ENCODE results near the gene AZU1. TPM values are rescaled to one million over a fixed set of nuclear protein-coding genes. Genes with fewer than 3 reads are reported as not detected.

The AZU1 gene
- total RNA-seq, 2 donors from 2014 or later: 0.26 TPM; not detected in 1

DNA sequence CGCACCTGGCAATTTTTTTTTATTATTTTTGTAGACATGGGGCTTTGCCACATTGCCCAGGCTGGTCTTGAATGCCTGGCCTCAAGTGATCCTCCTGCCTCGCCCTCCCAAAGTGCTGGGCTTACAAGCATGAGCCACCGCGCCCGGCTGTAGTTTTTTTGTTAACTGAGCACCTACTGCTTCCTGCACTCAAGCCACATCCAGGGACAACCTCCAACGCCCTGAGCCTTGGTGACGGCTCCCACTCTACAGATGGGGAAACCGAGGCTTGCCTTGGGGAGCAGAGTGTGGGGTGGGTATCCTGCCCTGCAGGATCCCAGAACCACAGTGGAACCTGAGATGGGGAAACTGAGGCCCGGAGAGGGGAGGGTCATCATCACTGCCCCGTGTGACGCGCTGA is 27.5 kb downstream of the AZU1 start:
- DNase-seq: no peak
- Histone ChIP-seq H3K36me3 (replicated peaks in 1 of 2; ENCODE audit: insufficient read depth in 1 of 2, low read depth in 2 of 2) (no peaks in the 10 kb centered on the region), H3K9me3 (no peaks in the 10 kb centered on the region), H3K4me3 (no peak overlapping the region), H3K27me3 (no peaks in the 10 kb centered on the region), H3K27ac (no peak overlapping the region), H3K4me1 (peaks cover 12% of the 10 kb centered on the region)
- ATAC-seq: no peak
- intact Hi-C loops (cut with DNase I): no loop called here
- TF ChIP-seq POLR2A (IDR thresholded peaks at IDR 0.05): no peak
- TF ChIP-seq, protein P1, sequence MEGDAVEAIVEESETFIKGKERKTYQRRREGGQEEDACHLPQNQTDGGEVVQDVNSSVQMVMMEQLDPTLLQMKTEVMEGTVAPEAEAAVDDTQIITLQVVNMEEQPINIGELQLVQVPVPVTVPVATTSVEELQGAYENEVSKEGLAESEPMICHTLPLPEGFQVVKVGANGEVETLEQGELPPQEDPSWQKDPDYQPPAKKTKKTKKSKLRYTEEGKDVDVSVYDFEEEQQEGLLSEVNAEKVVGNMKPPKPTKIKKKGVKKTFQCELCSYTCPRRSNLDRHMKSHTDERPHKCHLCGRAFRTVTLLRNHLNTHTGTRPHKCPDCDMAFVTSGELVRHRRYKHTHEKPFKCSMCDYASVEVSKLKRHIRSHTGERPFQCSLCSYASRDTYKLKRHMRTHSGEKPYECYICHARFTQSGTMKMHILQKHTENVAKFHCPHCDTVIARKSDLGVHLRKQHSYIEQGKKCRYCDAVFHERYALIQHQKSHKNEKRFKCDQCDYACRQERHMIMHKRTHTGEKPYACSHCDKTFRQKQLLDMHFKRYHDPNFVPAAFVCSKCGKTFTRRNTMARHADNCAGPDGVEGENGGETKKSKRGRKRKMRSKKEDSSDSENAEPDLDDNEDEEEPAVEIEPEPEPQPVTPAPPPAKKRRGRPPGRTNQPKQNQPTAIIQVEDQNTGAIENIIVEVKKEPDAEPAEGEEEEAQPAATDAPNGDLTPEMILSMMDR (IDR thresholded peaks at IDR 0.05): no peak
- WGBS, 2 donors: 66 to 76% methylated on average over 12 of the region's 12 CpGs

DNA sequence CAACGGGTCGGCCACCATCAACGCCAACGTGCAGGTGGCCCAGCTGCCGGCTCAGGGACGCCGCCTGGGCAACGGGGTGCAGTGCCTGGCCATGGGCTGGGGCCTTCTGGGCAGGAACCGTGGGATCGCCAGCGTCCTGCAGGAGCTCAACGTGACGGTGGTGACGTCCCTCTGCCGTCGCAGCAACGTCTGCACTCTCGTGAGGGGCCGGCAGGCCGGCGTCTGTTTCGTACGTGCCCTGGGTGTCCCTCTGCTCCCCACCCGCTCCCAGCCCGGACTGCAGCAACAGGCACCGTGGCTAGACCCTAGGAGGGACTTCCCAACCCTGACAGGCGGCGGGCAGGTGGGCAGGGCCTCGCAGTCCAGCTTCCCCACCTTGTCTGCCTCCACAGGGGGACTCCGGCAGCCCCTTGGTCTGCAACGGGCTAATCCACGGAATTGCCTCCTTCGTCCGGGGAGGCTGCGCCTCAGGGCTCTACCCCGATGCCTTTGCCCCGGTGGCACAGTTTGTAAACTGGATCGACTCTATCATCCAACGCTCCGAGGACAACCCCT is 28.0 kb downstream of the AZU1 start:
- Histone ChIP-seq H3K9me3 (no peaks in the 10 kb centered on the region), H3K36me3 (replicated peaks in 1 of 2; ENCODE audit: insufficient read depth in 1 of 2, low read depth in 2 of 2) (no peaks in the 10 kb centered on the region), H3K4me1 (peaks cover 11% of the 10 kb centered on the region), H3K27me3 (no peaks in the 10 kb centered on the region), H3K4me3 (no peak overlapping the region), H3K27ac (no peak overlapping the region)
- ATAC-seq (no peak), DNase-seq (no peak)
- WGBS, 2 donors: 63 to 84% methylated on average over 14 to 35 of the region's 40 CpGs
- no peak for TF ChIP-seq POLR2A (IDR thresholded peaks at IDR 0.05)
- TF ChIP-seq, protein P1 (IDR thresholded peaks at IDR 0.05): no peak
- intact Hi-C loops (cut with DNase I): no loop called here

DNA sequence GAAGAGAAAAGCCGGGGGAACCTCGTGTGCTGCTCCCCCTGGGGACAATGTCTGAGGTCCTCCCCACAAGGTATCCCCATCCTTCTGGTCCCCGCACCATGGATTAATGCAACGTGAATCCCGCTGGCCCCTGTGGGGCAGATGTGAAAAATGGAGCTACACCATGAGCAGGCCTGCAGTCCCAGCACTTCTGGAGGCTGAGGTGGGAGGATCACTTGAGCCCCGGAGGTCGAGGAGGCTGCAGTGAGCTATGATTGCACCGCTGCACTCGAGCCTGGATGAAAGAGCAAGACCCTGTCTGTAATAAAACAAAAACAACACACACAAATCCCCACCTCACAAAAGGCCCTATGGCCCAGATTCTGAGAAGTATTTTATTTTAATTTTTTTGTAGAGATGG is 30.6 kb downstream of the AZU1 start:
- no peak overlapping the region for H3K27ac ChIP-seq
- H3K36me3 ChIP-seq (replicated peaks in 1 of 2; ENCODE audit: insufficient read depth in 1 of 2, low read depth in 2 of 2): no peaks in the 10 kb centered on the region
- TF ChIP-seq POLR2A (IDR thresholded peaks at IDR 0.05): no peak
- TF ChIP-seq, protein P1 (IDR thresholded peaks at IDR 0.05): no peak
- intact Hi-C loops (cut with DNase I): no loop called here
- H3K4me3 ChIP-seq: no peak overlapping the region
- no peaks in the 10 kb centered on the region for H3K27me3 ChIP-seq
- H3K4me1 ChIP-seq: peaks cover 17% of the 10 kb centered on the region
- 73 to 77% methylated on average over 9 of the region's 9 CpGs for WGBS, 2 donors
- ATAC-seq (no peak), DNase-seq (no peak)
- H3K9me3 ChIP-seq: no peaks in the 10 kb centered on the region

DNA sequence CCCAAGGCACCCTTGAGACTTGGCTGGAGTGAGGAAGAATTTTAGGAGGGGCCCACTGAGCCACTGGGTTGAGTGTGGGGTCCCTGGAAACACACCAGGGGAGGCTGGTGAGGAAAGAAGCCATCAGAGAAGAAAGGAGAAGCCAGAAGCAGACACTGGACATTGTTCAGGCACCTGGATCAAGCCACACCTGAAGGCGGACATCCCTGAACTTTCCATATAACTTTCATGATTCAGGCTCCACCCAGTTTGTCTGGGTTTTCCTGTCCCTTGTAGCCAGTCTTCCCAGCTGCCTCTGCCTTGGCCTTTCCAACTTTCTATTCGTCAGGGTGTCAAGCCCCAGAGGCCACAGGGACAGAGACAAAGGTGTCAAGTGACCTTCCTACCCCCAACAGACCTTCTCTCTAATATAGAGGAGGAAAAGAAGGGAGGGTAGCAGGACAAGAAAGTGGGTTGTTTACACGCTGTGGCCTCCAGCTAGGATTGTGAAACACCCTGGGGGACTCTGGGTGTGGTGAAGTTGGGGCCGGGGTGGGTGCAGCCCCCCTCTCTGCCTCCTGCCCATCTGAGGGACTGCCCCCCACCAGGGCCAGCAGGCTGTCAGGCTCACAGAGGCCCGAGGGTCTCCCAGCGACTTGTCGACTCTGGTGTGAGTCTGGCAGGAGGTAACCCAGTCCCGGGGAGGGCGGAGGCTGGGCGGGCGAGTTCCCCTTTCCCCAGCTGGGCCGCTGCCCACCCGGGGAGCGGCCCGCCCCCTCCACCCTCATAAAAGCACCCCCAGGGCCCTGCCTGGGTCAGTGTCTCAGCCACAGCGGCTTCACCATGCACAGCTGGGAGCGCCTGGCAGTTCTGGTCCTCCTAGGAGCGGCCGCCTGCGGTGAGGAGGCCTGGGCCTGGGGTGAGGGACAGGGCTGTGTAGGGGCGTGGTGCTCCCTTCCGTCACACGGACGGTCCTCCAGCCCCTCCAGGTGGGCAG is 31.5 kb downstream of the AZU1 start, which contains the start of gene CFD:
Gene CFD (plus strand): TSS at position 797 of the 976 bp plus-strand sequence. CDS start 26 bp downstream, at position 823.
- Histone ChIP-seq H3K27ac (no peak within 1 kb of the TSS), H3K4me1 (peaks cover 25% of the 10 kb centered on the region), H3K36me3 (replicated peaks in 1 of 2; ENCODE audit: insufficient read depth in 1 of 2, low read depth in 2 of 2) (no peaks in the 10 kb centered on the region), H3K27me3 (no peaks in the 10 kb centered on the region), H3K9me3 (no peaks in the 10 kb centered on the region), H3K4me3 (peak within 1 kb of the TSS in 1 of 2 donors; percentile 9)
- DNase-seq: peak in 1 of 4 donors; percentile 53
- WGBS, 2 donors: 47 to 66% methylated on average over 9 to 23 of the region's 24 CpGs
- peak in 2 of 3 donors; percentile 28 to 50 for TF ChIP-seq POLR2A (IDR thresholded peaks at IDR 0.05)
- TF ChIP-seq, protein P1 (IDR thresholded peaks at IDR 0.05): no peak
- intact Hi-C loops (cut with DNase I): no loop called here
- ATAC-seq: no peak

All from body of pancreas (tissue), 4 donors.